Limb (tissue), 2 donors: ENCODE measurements around the gene APCDD1L.

Source experiments
- DNase-seq, 2 donors: peaks; one replicate each; pipeline ENCODE4 v3.0.0-alpha.2; 2016; ENCODE audit errors: extremely low spot score in 2 of 2

APCDD1L gene

DNA sequence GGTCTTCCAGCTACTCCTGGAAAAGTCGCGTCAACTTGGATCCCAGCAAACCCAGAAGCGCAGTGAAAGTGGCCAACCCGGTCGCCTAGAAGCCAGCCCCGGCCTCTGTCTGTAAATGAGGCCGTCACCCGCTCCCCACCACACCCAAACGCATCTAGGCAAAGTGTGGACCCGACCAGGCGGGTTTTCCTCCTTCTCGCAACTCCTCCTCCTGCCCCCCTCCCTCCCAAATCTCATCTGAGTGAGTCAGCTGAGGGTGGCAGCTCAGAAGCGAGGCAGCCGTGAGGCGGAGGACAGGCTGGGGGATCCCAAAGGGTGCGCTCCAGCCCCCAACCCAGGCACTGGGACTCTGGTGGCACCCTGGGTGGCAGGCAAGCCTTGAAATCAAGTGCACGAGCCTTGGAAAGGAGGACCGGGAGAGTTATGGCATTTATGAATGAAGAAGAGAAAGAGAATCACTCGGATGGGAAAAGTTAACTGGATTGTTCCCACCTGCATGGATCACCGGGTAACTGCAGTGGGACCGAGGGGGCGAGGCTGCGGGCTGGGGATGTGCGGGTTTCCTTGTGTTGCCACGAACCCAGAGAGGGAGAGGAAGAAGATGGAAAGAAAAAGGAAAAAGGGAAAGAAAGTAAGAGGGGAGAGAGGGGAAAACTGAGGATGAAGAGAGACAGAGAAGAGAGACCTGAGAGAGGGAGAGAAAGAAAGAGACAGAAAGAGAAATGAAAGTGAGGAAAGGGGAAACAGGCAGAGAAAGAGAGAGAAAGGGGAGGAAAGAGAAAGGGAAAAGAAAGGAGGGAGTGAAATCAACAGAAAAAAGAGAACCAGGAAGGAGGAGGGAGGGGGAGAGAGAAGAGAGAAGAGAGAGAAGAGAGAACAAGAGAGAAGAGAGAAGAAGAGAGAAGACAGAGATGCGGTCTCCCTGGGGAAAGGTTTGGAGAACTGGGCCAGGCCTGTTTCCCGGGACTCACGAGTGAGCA lies at the start of gene APCDD1L:
TSS of gene APCDD1L (minus strand) at position 167 of the 980 bp plus-strand sequence. CDS start 692 bp downstream, outside the sequence.
- DNase-seq: peak; percentile 7 to 51

DNA sequence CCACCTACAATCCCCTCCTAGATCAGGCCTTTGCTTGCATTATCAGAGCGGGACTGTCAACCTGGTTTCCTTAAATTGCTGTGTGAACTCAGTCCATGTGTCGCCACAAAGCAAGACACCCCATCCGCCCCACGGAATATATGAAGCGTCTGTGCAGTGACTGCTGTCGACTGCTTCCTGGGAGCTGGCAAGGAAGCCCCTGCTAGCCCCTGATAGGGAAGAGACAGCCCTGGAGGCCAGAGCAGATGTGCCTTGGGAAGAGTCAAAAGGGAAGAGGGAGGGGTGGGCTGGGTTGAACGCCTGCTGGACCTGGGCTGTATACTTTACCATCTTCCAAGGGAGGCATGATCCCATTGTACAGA lies 44.1 kb upstream of the APCDD1L start:
- DNase-seq: no peak

DNA sequence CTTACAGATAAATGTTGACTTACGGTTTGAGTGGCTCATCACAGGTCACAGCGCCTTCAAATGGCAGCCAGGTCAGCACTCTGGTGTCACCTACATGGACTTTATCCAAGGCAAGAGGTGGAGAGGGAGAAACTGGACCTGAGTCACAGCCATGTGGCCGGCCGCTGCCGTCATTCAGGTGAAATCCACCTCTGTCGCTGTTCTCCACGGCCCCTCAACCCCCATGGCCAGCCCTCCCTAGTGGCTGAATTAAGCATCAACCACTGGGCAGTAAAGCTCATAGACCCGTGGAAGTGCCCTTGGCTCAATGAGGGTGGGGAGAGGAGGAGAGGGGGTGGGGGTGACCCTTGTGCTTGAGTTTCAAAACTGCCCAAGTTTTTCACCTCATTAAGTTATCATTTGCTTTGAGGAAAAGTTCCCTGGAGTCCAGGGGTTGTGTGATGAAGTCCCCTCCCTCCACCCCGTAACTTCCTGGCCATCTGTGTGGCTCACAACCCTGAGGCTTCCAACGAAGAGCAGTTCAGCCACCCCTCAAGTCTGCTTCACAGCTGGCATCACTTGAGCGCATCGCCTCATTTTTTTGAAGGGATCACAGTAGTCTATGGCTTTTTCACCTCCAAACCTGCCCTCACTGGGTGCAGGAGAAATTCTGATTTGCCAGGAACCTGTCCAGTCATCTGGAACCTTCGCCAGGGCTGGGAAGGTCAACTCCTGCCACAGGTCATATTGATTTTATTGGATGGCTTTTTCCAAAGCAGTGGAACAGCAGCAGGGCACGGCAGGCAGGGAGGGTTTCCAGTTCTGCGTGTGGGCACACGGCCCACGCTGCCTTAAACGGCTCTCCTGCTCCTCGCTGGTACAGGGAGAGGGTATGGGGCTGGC lies 43.5 kb upstream of the APCDD1L start:
- no peak for DNase-seq

DNA sequence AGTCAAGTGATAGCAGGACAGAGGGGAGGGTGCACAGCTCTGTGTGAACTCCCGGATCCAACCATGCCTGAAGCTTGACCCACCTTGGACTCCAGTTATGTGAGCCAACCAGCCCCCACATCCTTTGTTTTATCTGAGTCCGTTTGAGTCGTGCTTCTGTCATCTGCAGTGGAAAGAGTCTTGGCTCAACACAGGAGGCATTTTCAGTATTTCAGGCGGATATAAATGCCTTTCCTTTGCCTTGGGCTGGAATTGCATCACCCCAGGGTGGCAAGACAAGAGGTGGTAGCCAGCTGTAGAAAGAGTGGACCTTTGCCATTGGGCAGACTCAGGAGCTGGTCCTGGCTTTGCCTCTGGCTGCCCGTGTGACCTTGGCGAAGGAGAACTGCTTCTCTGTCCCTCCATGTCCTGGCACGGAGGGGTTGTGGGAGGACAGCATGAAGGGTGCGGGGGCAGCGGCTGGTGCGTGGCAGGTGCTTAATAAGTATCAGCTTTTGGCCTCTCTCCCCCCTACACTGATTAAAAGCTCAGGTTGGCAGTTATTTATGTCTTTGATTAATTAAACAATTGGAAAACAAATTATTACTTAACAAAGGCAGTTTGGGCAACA lies 42.6 kb upstream of the APCDD1L start:
- peak in 1 of 2 donors; percentile 12 for DNase-seq

DNA sequence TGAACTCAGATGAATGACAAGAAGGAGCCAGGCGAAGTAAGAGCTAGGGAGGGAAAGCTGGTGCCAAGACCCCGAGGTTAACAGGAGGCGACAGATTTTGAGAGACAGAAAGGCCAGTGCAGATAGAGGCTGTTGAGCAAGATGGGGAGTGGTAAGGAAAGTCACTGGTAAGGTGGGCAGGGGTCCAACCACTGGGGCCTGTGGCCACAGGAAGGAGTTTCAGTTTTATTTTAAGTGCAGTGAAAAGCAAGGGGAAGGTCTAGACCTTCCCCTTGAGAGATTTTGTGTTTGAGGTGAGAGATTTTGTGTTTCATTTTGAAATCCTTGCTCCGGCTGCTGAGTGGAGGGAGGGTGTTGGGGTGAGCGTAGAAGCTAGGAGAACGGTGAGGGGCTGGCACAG lies 41.8 kb upstream of the APCDD1L start:
- DNase-seq: no peak

DNA sequence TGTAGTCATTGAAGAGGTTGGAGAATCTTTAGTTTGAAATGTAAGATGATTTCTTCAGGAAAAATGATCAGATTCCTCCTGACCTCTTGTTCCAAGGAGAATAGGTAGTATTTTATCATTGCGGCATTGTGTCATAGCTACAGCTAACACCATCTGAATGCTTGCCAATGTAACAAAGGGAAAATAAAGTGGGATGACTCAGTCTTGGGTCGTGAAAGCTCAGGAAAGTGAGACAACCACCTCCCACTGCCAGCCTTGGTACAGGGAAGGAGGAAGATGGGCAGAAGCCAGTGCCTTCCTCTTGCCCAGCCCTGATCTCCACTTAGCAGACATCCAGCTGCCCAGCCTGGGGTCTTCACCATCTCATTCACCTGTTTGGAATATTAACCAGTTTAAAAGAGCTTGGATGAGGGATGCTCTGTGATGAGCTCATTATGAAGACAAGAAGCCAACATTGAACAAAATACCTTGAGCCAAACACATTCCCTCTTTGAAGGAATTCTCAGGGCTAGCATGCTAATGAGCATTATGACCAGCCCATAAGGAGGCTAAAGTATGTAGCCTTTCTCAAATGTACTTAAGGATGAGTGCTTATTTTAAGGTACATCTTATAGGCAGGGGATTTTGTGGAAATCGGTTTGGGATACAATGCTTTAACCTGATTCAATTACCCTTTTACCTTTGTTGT lies 40.0 kb upstream of the APCDD1L start:
- DNase-seq: no peak

DNA sequence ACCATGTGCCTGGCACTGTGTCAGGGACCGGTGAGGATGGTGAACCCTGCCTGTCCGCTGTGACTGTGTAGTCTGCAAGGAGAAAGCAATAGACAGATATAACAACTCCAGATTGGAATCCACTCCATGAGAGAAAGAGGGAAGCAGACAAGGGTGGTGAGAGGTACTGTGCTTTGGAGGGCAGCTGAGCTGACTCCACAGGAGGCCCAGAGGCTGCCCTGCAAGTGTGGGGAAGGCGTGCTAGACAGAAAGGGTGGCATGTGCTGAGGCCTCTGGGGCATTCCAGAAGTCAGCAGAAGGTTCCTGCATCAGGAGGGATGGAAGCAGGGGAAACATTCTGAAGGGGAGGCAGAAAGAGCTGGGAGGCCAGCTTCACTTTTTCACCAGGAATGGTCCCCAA lies 39.3 kb upstream of the APCDD1L start:
- no peak for DNase-seq

DNA sequence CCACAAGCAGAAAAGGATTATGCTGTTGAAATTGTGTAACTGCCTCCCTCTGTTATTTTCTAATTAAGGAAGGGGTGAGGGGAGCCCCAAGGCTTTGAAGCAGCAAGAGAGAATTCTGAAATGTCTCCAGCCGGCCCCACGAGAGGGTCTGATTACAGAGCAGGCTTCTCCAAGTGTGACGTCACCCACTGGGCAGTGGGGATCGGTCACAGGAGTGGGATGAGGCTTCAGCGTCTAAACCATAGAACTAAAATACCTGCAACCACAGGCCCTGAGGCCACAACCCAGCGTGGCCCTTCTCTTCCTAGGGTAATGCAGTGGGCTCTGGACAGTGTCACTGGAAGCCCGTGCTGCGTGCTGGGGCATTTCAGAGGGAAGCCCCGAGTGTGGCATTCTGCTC lies 38.6 kb upstream of the APCDD1L start:
- peak; percentile 65 to 77 for DNase-seq

DNA sequence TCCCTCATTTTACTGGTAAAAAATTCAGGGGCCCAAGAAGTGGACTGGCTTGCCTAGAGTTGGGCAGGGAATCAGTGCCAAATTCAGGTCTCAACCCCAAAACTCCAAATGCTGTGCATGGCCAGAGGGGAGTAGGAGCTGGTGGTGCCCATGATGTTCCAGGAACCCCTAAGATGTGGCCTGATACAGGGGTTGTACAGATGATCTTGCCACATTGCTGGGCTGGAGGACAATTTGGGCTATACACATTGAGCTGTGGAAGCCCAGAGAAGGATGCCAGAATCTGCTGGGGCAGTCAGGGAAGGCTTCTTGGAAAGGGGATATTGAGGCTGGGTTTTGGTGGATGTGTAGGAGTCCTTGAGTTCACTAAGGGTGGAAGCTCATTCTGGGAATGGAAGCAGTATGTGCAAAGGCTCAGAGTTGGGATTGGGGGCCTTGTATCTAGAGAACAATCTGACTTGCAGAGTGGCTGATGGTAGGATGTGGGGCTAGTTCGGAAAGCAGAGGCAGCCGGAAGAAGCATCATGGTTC lies 38.0 kb upstream of the APCDD1L start:
- peak in 1 of 2 donors; percentile 21 for DNase-seq

DNA sequence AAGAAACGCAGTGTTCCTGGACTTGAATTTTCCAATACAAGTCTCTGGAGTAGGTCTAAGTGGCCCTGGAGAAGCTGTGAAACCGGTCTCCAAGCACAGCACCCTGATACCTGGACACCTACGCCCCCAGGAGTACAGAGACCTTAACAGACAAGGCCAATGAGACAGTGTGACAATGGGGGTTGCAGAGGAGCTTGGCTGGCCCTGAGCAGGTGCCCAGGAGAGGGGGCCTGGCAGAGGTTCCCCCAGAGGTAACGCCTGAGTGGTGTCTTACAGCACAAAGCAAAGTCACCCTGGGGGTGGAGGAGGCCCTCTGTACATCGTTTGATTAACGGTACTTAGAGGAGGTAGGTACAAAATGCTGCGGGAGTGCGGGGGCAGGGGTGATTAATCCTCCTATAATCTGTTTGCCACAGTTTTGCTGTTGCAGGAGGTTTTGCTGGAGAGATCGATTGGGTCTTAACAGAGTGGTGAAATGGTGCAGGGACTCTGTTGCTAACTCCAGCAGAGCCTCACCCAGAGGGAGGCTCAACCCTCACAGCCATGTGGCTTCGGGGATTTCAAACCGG lies 37.3 kb upstream of the APCDD1L start:
- no peak for DNase-seq

DNA sequence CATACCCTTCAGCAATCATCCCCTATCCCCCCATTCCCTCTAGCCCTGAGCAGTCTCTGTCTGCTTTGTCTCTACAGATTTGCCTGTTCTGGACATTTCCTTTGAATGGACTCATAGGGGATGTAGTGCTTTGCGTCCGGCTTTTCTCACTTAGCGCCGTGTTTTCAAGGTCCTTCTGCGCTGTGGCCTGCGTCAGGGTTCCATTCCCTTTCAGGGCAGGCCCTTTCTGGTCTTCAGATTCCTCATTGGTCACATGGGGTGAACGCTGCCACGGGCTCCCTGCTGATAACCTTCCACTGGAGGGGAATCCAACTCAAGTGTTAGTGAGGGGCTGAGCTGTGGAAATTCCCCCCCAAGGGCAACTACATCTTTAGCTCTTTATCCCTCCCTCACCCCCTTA lies 36.4 kb upstream of the APCDD1L start:
- DNase-seq: no peak

DNA sequence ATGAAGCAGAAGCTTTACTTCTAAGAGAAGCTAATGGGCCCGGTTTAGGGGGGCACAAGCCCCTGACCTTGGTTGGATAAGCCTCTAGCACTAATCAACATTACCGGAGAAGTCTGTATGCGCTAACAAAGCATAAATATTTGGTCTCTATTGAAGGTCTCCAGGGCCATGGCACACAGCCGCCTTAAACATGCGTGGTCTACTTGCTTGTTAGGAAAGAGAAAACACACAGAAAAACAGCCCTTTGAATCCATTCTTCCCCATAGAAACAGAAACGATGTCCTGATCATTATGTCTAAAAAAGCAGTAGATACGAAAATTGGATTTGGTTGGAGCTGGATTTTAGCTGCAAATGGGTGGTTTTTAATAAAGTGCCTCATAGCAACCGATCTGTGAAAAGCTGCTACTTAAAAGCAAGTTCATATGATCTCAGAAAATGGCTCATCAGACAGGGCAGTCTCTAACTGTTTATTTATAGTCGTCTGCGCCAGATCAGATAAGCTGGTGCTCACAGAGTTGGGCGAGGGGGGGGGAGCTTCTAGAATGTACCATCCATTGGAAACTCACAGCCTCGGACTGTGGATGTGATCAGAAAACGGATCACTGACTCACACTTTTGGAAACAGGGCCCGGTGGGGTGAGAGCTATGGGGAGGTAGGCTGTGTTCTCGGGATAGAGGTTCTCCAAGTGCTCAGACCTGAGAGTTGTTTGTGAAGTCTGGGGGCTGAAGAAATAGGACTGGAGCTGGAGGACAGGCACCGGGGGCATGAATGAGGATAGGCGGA lies 35.3 kb upstream of the APCDD1L start:
- DNase-seq: no peak

DNA sequence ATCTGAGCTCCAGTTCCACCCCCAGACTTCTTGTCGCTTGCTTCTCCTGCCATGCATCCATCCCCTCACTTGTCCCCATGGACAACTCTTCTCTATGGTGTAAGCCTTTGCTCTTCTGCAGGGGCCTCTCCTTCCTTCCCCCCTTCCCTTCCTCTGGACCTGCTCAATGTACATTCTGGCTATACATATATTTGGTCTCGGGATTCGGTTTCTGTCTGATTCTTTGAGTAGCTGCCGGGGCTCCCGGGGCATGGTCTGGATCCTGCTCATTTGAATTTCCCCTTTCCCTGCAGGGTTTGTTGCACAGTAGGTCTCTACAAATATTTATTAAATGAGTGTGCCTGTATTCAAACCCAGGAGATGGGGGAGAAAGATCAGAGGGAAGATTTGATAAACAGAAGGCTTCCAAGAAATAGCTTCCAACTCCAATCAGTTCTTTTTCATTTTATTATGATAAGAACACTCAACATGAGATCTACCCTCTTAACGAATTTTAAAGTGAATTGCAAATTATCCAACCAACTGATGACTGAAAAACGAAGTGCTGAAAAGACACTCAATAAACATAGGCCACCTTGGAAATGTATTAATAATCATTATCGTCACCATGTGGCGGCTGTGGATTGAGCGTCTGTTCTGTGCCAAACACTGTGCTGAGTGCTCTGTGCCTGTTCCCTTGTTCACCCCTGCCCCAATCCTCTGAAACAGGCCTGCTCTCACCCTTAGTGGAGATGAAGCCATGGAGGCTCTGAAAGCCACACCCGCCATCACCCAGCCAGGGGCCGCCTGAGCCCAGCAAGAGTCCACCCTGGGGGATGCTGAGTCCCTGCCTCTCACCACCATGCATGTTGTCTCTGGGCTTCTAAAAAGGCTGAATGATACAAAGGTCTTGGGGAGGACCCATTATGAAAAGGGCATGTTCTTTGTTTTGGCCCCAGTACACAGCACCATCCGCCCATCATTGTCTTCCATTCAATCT lies 34.3 kb upstream of the APCDD1L start:
- DNase-seq: no peak

DNA sequence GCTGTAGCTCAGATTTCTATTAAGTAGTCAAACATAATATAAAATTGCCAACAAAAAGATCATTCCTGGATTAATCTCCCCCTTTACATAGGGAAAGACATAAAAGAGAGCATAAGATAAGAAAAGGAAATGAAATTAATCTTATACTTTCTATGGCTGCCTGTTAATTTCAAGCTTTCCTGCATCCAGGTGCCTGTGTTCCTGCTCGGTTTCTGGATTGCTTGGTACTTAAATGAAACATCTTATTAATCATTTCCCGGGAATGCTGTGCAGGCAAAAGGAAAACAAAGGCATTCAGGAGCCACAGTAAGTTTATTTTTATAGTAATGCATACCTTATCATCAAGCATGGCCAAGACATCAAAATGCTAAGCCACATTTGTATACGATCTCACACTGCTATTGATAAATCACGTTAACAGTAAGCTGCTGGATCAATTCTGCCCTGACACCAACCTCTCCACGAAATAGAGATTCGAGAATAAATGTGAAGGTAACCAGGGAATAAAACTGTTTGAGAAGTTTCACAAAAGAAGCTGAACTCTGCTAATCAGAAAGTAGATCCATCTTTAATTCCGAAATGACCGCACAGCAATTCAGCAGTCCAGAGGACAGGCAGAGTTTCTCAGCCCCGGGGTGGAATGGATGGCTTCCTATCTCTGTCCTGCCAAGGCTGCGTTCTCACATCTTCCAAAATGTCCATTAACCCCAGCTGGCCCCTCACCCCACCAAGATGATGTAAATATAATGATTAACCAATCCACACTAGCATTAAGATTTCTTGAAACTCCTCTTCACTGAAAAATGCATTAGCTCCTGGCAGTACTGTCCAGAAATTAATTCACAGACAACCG lies 32.6 kb upstream of the APCDD1L start:
- DNase-seq: no peak

DNA sequence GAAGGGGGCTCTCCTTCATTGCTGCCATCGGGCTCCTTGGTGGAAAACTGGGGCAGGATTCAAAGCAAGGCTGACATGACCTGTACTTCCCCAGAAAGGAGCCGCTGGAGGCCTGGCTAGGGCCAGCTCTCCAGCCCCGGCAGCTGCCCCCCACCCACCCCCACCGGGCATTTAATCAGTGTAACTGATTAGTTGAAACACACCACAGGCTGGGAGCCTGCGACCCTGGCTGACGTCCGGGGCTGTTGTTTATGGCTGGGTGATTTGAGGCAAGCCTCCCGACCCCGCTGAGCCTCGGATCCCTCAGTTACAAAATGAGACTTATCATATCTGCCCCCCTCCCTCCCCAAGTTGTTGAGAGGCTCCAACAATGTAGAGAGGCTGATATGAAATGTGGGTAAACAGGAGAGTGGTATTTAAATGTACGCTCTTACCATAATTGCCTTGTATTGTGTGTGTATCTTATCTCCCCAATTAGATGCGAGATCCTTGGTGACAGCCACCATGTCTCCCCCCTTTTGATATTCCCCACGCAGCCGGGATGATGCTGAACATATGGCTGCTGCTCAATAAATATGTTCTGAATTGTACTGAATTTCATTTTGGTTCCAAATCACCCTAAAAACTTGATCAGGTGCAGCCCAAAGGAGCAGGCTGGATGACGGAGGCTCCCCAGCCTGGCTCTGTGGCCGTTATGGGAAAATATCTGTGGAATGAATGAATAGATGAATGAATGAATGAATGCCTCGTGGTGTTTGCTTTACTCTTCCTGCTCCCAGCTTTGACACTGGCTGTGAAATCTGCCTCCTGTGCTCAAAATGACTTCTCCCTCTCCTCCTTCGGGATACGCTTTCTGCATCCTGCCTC lies 31.8 kb upstream of the APCDD1L start:
- DNase-seq: peak in 1 of 2 donors; percentile 24

DNA sequence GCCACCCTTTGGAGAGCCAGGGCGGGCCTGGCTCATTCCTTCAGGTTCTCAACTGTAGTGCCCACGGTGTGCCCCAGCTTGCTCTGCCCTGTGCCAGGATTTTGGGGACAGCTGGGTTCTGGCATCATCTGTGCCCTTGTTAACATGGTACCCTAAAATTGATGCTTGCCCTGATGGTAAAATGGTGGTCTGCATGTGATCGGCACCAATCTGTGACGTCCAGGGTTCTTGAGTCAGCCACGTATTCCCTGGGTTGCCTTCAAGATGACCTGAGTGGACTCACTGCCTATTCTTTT lies 31.2 kb upstream of the APCDD1L start:
- DNase-seq: no peak
